Osteoblast (primary cell): ENCODE data around the gene BOLA1. TPM values are rescaled to one million over a fixed set of nuclear protein-coding genes. Genes with fewer than 3 reads are reported as not detected.

Source experiments
- DNase-seq: peaks from one replicate; pipeline ENCODE4 v3.0.0; 2011; ENCODE audit warnings: low spot score, mixed read lengths; ENCODE audit not compliant: insufficient read length; ENCODE audit errors: missing footprints
- H2AFZ ChIP-seq: 2 replicates; pipeline ENCODE4 v1.6.0; 2011; ENCODE audit warnings: mild to moderate bottlenecking, low read length
- H3K27ac ChIP-seq: 2 replicates; pipeline ENCODE4 v1.5.1; 2011; ENCODE audit warnings: mild to moderate bottlenecking, low read depth, low read length, moderate library complexity
- H3K27me3 ChIP-seq: 2 replicates; pipeline ENCODE4 v1.6.0; 2012; ENCODE audit warnings: mild to moderate bottlenecking, control low read depth, inconsistent platforms, low read length, moderate library complexity; ENCODE audit not compliant: insufficient read depth
- H3K36me3 ChIP-seq: 2 replicates; pipeline ENCODE4 v1.5.1; 2011; ENCODE audit warnings: mild to moderate bottlenecking, low read length, control low read depth, moderate library complexity; ENCODE audit not compliant: insufficient read depth
- H3K4me1 ChIP-seq: 2 replicates; pipeline ENCODE4 v1.5.1; 2011; ENCODE audit warnings: mild to moderate bottlenecking, low read length, control low read depth, moderate library complexity; ENCODE audit not compliant: insufficient read depth
- H3K4me2 ChIP-seq: 2 replicates; pipeline ENCODE4 v1.6.0; 2011; ENCODE audit warnings: mild to moderate bottlenecking, low read length; ENCODE audit not compliant: insufficient read depth
- H3K4me3 ChIP-seq: fragments of 200-600 bp; sonication (generic); 3 replicates; pipeline ENCODE4 v1.5.1; 2012; ENCODE audit warnings: mild to moderate bottlenecking, low read length, inconsistent platforms; ENCODE audit not compliant: insufficient read depth
- H3K79me2 ChIP-seq: 2 replicates; pipeline ENCODE4 v1.6.0; 2012; ENCODE audit warnings: mild to moderate bottlenecking, low read length, control low read depth, inconsistent platforms; ENCODE audit not compliant: insufficient read depth
- H3K9me3 ChIP-seq: 2 replicates; pipeline ENCODE4 v1.5.1; 2011; ENCODE audit warnings: low read depth, low read length, control low read depth
- H4K20me1 ChIP-seq: 2 replicates; pipeline ENCODE4 v1.6.0; 2012; ENCODE audit warnings: mild to moderate bottlenecking, low read length, control low read depth; ENCODE audit not compliant: insufficient read depth
- CTCF ChIP-seq: IDR thresholded peaks from 2 replicates; pipeline ENCODE4 v1.5.1; 2011; ENCODE audit warnings: mild to moderate bottlenecking, low read depth, low read length, moderate library complexity; ENCODE audit errors: extremely low read depth
- total RNA-seq: library from RNA; depleted of rRNA; stranded (reverse); fragments of >200 nt; gene quantifications from 2 replicates; pipeline ENCODE4 v1.2.3, GENCODE V29; 2012

BOLA1 gene
- total RNA-seq, 1 donor: 6.9 TPM

- no peaks in the 10 kb centered on the region for H4K20me1 ChIP-seq
- no peak overlapping the region for H2AFZ ChIP-seq
- H3K27ac ChIP-seq: no peak overlapping the region
- H3K9me3 ChIP-seq: no peaks in the 10 kb centered on the region
- no peak for DNase-seq
- no peak overlapping the region for H3K4me2 ChIP-seq
- H3K27me3 ChIP-seq: no peaks in the 10 kb centered on the region
- peaks cover 6% of the 10 kb centered on the region for H3K4me1 ChIP-seq
- peaks cover 19% of the 10 kb centered on the region for H3K79me2 ChIP-seq
- TF ChIP-seq CTCF: no peak
- H3K4me3 ChIP-seq: no peak overlapping the region
- H3K36me3 ChIP-seq: no peaks in the 10 kb centered on the region
Observed at GRCh38 chr1:149879556-149879955, 19.8 kb upstream of the BOLA1 start.

GRCh38 chr1:149881876-149882275, 17.5 kb upstream of the BOLA1 start:
- H3K4me2 ChIP-seq: no peak overlapping the region
- no peaks in the 10 kb centered on the region for H4K20me1 ChIP-seq
- no peak for DNase-seq
- peaks cover 26% of the 10 kb centered on the region for H3K79me2 ChIP-seq
- H3K36me3 ChIP-seq: no peaks in the 10 kb centered on the region
- no peak overlapping the region for H3K27ac ChIP-seq
- peaks cover 14% of the 10 kb centered on the region for H3K4me1 ChIP-seq
- H3K27me3 ChIP-seq: no peaks in the 10 kb centered on the region
- no peaks in the 10 kb centered on the region for H3K9me3 ChIP-seq
- H3K4me3 ChIP-seq: no peak overlapping the region
- no peak for TF ChIP-seq CTCF
- H2AFZ ChIP-seq: no peak overlapping the region

GRCh38 chr1:149883598-149884247, 15.6 kb upstream of the BOLA1 start:
- H3K4me1 ChIP-seq: peaks cover 17% of the 10 kb centered on the region
- no peaks in the 10 kb centered on the region for H3K9me3 ChIP-seq
- no peaks in the 10 kb centered on the region for H3K36me3 ChIP-seq
- H2AFZ ChIP-seq: no peak overlapping the region
- no peak overlapping the region for H3K27ac ChIP-seq
- H3K27me3 ChIP-seq: no peaks in the 10 kb centered on the region
- peak overlapping the region; percentile 91 for H3K4me2 ChIP-seq
- H3K79me2 ChIP-seq: peaks cover 26% of the 10 kb centered on the region
- H3K4me3 ChIP-seq: peak overlapping the region; percentile 80
- no peak for DNase-seq
- no peaks in the 10 kb centered on the region for H4K20me1 ChIP-seq
- TF ChIP-seq CTCF: no peak

- no peak overlapping the region for H2AFZ ChIP-seq
- peak overlapping the region; percentile 80 for H3K4me3 ChIP-seq
- H3K79me2 ChIP-seq: peaks cover 26% of the 10 kb centered on the region
- peaks cover 21% of the 10 kb centered on the region for H3K4me1 ChIP-seq
- H4K20me1 ChIP-seq: no peaks in the 10 kb centered on the region
- H3K4me2 ChIP-seq: peak overlapping the region; percentile 91
- TF ChIP-seq CTCF: no peak
- H3K27ac ChIP-seq: peak overlapping the region; percentile 94
- no peak for DNase-seq
- no peaks in the 10 kb centered on the region for H3K36me3 ChIP-seq
- no peaks in the 10 kb centered on the region for H3K9me3 ChIP-seq
- H3K27me3 ChIP-seq: no peaks in the 10 kb centered on the region
Observed at GRCh38 chr1:149884433-149885338, 14.7 kb upstream of the BOLA1 start.
